ENCODE results near the gene ITGB7.

DNA sequence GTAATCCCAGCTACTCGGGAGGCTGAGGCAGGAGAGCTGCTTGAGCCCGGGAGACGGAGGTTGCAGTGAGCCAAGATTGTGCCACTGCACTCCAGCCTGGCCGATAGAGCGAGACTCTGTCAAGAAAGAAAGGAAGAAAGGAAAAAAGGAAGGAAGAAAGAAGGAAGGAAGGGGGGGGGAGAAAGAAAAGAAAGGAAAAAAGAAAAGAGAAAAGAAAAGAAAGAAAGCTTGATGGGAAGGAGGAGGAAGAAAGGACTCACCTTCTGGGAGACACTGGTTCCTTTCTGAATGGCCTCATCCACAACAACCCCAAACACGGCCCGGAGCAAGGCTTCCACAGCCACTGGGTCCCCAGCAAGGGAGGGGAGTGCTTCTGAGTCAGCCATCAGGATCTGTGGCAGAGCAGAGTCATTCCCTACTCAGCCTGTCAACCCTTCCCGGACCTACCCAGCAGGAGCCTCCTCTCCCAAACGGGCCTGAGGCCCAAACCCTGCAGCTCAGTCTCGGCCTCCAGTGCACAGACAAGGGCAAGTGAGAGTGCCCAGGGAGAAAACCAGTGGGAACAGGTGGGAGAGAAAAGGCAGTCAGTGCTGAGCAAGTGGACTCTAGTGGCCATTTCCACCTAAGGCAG, 33.9 kb downstream of the ITGB7 start:
- TF ChIP-seq RAD21 (IDR thresholded peaks at IDR 0.05; ENCODE audit: low read length) (no peak), SMC3 (IDR thresholded peaks at IDR 0.05; ENCODE audit: low read depth, low read length) (no peak), CEBPB (IDR thresholded peaks at IDR 0.05; ENCODE audit: low read depth, low read length) (no peak), POLR2A (IDR thresholded peaks at IDR 0.05; ENCODE audit: low read depth, low read length) (no peak), MAZ (IDR thresholded peaks at IDR 0.05; ENCODE audit: borderline replicate concordance, low read depth, low read length) (no peak), RFX5 (IDR thresholded peaks at IDR 0.05; ENCODE audit: low read depth, low read length) (no peak), MAFK (IDR thresholded peaks at IDR 0.05; ENCODE audit: low read depth, low read length) (no peak)
- TF ChIP-seq, protein P1, sequence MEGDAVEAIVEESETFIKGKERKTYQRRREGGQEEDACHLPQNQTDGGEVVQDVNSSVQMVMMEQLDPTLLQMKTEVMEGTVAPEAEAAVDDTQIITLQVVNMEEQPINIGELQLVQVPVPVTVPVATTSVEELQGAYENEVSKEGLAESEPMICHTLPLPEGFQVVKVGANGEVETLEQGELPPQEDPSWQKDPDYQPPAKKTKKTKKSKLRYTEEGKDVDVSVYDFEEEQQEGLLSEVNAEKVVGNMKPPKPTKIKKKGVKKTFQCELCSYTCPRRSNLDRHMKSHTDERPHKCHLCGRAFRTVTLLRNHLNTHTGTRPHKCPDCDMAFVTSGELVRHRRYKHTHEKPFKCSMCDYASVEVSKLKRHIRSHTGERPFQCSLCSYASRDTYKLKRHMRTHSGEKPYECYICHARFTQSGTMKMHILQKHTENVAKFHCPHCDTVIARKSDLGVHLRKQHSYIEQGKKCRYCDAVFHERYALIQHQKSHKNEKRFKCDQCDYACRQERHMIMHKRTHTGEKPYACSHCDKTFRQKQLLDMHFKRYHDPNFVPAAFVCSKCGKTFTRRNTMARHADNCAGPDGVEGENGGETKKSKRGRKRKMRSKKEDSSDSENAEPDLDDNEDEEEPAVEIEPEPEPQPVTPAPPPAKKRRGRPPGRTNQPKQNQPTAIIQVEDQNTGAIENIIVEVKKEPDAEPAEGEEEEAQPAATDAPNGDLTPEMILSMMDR (conservative IDR thresholded peaks at IDR 0.05; ENCODE audit: low read depth, low read length), result no peak
- TF ChIP-seq, protein P2, sequence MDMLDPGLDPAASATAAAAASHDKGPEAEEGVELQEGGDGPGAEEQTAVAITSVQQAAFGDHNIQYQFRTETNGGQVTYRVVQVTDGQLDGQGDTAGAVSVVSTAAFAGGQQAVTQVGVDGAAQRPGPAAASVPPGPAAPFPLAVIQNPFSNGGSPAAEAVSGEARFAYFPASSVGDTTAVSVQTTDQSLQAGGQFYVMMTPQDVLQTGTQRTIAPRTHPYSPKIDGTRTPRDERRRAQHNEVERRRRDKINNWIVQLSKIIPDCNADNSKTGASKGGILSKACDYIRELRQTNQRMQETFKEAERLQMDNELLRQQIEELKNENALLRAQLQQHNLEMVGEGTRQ (IDR thresholded peaks at IDR 0.05; ENCODE audit: low read depth, low read length), result no peak
- TF ChIP-seq, protein P3, sequence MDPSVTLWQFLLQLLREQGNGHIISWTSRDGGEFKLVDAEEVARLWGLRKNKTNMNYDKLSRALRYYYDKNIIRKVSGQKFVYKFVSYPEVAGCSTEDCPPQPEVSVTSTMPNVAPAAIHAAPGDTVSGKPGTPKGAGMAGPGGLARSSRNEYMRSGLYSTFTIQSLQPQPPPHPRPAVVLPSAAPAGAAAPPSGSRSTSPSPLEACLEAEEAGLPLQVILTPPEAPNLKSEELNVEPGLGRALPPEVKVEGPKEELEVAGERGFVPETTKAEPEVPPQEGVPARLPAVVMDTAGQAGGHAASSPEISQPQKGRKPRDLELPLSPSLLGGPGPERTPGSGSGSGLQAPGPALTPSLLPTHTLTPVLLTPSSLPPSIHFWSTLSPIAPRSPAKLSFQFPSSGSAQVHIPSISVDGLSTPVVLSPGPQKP (IDR thresholded peaks at IDR 0.05; ENCODE audit: borderline replicate concordance, low read depth, low read length), result no peak
